ENCODE data around the gene VWA8.

The VWA8 gene

GRCh38 chr13:41694545-41695301 lies 266.2 kb downstream of the VWA8 start:
- peak; percentile 36 to 88 (median 77) for DNase-seq
- Histone ChIP-seq H3K27me3 (replicated peaks in 2 of 5; ENCODE audit: control insufficient read depth in 4 of 5, insufficient read depth in 5 of 5, low read length in 4 of 5) (no peaks in the 10 kb centered on the region), H3K9me3 (ENCODE audit: control extremely low read depth in 1 of 5, control insufficient read depth in 4 of 5, insufficient read depth in 2 of 5, low read depth in 1 of 5, low read length in 4 of 5) (no peaks in the 10 kb centered on the region), H3K27ac (ENCODE audit: insufficient read depth in 1 of 2, low read depth in 1 of 2, low read length in 2 of 2, poor library complexity in 1 of 2, severe bottlenecking in 2 of 2) (no peak overlapping the region), H3K36me3 (ENCODE audit: control insufficient read depth in 4 of 4, insufficient read depth in 4 of 4, low read length in 3 of 4) (peaks cover 7 to 14% (median 10%) of the 10 kb centered on the region in 4 experiments), H3K4me1 (ENCODE audit: control extremely low read depth in 1 of 4, control insufficient read depth in 4 of 4, insufficient read depth in 4 of 4, low read length in 3 of 4) (peaks cover 0 to 8% (median 2%) of the 10 kb centered on the region in 4 experiments), H3K4me3 (ENCODE audit: control insufficient read depth in 1 of 7, extremely low read depth in 1 of 7, insufficient read depth in 4 of 7, low read depth in 2 of 7, low read length in 6 of 7) (peak overlapping the region in 1 of 7 experiments; percentile 12)
- ChIA-PET POLR2A (no interaction called here), CTCF (interaction anchor here (1.1 kb wide), 2 partner anchors 26 kb away, joined by 3 to 5 read pairs; no protein-coding TSS in a partner anchor)
- WGBS (ENCODE audit: insufficient coverage), result 18% methylated on average over 1 of the region's 5 CpGs

GRCh38 chr13:41693434-41693833 lies 267.5 kb downstream of the VWA8 start:
- Histone ChIP-seq H3K4me3 (ENCODE audit: control insufficient read depth in 1 of 7, extremely low read depth in 1 of 7, insufficient read depth in 4 of 7, low read depth in 2 of 7, low read length in 6 of 7) (no peak overlapping the region), H3K4me1 (ENCODE audit: control extremely low read depth in 1 of 4, control insufficient read depth in 4 of 4, insufficient read depth in 4 of 4, low read length in 3 of 4) (peaks cover 0 to 8% (median 2%) of the 10 kb centered on the region in 4 experiments), H3K27ac (ENCODE audit: insufficient read depth in 1 of 2, low read depth in 1 of 2, low read length in 2 of 2, poor library complexity in 1 of 2, severe bottlenecking in 2 of 2) (no peak overlapping the region), H3K9me3 (ENCODE audit: control extremely low read depth in 1 of 5, control insufficient read depth in 4 of 5, insufficient read depth in 2 of 5, low read depth in 1 of 5, low read length in 4 of 5) (no peaks in the 10 kb centered on the region), H3K36me3 (ENCODE audit: control insufficient read depth in 4 of 4, insufficient read depth in 4 of 4, low read length in 3 of 4) (peaks cover 7 to 14% (median 9%) of the 10 kb centered on the region in 4 experiments), H3K27me3 (replicated peaks in 2 of 5; ENCODE audit: control insufficient read depth in 4 of 5, insufficient read depth in 5 of 5, low read length in 4 of 5) (no peaks in the 10 kb centered on the region)
- WGBS (ENCODE audit: insufficient coverage), result no CpG with 5 or more reads among the region's 1 CpG
- CTCF ChIA-PET, result interaction anchor here (1.1 kb wide), 1 partner anchor 25 kb away, joined by 5 read pairs; no protein-coding TSS in a partner anchor
- no peak for DNase-seq
- POLR2A ChIA-PET, result interaction anchor here (0.8 kb wide), 1 partner anchor 95 kb away, joined by 4 read pairs; no protein-coding TSS in a partner anchor

GRCh38 chr13:41691274-41691673 lies 269.6 kb downstream of the VWA8 start:
- Histone ChIP-seq H3K4me1 (ENCODE audit: control extremely low read depth in 1 of 4, control insufficient read depth in 4 of 4, insufficient read depth in 4 of 4, low read length in 3 of 4) (peaks cover 0 to 8% (median 2%) of the 10 kb centered on the region in 4 experiments), H3K4me3 (ENCODE audit: control insufficient read depth in 1 of 7, extremely low read depth in 1 of 7, insufficient read depth in 4 of 7, low read depth in 2 of 7, low read length in 6 of 7) (no peak overlapping the region), H3K36me3 (ENCODE audit: control insufficient read depth in 4 of 4, insufficient read depth in 4 of 4, low read length in 3 of 4) (peaks cover 2 to 11% (median 9%) of the 10 kb centered on the region in 4 experiments), H3K27ac (ENCODE audit: insufficient read depth in 1 of 2, low read depth in 1 of 2, low read length in 2 of 2, poor library complexity in 1 of 2, severe bottlenecking in 2 of 2) (no peak overlapping the region), H3K27me3 (replicated peaks in 2 of 5; ENCODE audit: control insufficient read depth in 4 of 5, insufficient read depth in 5 of 5, low read length in 4 of 5) (no peaks in the 10 kb centered on the region), H3K9me3 (ENCODE audit: control extremely low read depth in 1 of 5, control insufficient read depth in 4 of 5, insufficient read depth in 2 of 5, low read depth in 1 of 5, low read length in 4 of 5) (no peaks in the 10 kb centered on the region)
- POLR2A ChIA-PET, result no interaction called here
- CTCF ChIA-PET, result interaction anchor here (0.5 to 1.0 kb wide), 2 partner anchors 20 to 437 kb away, joined by 3 read pairs; no protein-coding TSS in a partner anchor
- WGBS (ENCODE audit: insufficient coverage), result no CpG with 5 or more reads among the region's 1 CpG
- DNase-seq, result no peak

- no CpG with 5 or more reads among the region's 3 CpGs for WGBS (ENCODE audit: insufficient coverage)
- POLR2A ChIA-PET, result no interaction called here
Observed at GRCh38 chr13:41682766-41683165, 278.1 kb downstream of the VWA8 start.

GRCh38 chr13:41682001-41682400 lies 278.9 kb downstream of the VWA8 start:
- Histone ChIP-seq H3K36me3 (ENCODE audit: control insufficient read depth in 4 of 4, insufficient read depth in 4 of 4, low read length in 3 of 4) (peaks cover 5 to 24% (median 13%) of the 10 kb centered on the region in 4 experiments), H3K4me3 (ENCODE audit: control insufficient read depth in 1 of 7, extremely low read depth in 1 of 7, insufficient read depth in 4 of 7, low read depth in 2 of 7, low read length in 6 of 7) (no peak overlapping the region), H3K27me3 (replicated peaks in 2 of 5; ENCODE audit: control insufficient read depth in 4 of 5, insufficient read depth in 5 of 5, low read length in 4 of 5) (no peaks in the 10 kb centered on the region), H3K27ac (ENCODE audit: insufficient read depth in 1 of 2, low read depth in 1 of 2, low read length in 2 of 2, poor library complexity in 1 of 2, severe bottlenecking in 2 of 2) (no peak overlapping the region), H3K9me3 (ENCODE audit: control extremely low read depth in 1 of 5, control insufficient read depth in 4 of 5, insufficient read depth in 2 of 5, low read depth in 1 of 5, low read length in 4 of 5) (no peaks in the 10 kb centered on the region), H3K4me1 (ENCODE audit: control extremely low read depth in 1 of 4, control insufficient read depth in 4 of 4, insufficient read depth in 4 of 4, low read length in 3 of 4) (no peaks in the 10 kb centered on the region)
- no peak for DNase-seq
- CTCF ChIA-PET, result no interaction called here
- no CpG with 5 or more reads among the region's 2 CpGs for WGBS (ENCODE audit: insufficient coverage)
- POLR2A ChIA-PET, result no interaction called here

More at GRCh38 chr13:41682766-41683165, 278.1 kb downstream of the VWA8 start:
- no peak overlapping the region for H3K27ac ChIP-seq (ENCODE audit: insufficient read depth in 1 of 2, low read depth in 1 of 2, low read length in 2 of 2, poor library complexity in 1 of 2, severe bottlenecking in 2 of 2)
- DNase-seq, result no peak
- no peaks in the 10 kb centered on the region for H3K27me3 ChIP-seq (replicated peaks in 2 of 5; ENCODE audit: control insufficient read depth in 4 of 5, insufficient read depth in 5 of 5, low read length in 4 of 5)
- CTCF ChIA-PET, result no interaction called here
- no peaks in the 10 kb centered on the region for H3K4me1 ChIP-seq (ENCODE audit: control extremely low read depth in 1 of 4, control insufficient read depth in 4 of 4, insufficient read depth in 4 of 4, low read length in 3 of 4)
- peaks cover 5 to 24% (median 13%) of the 10 kb centered on the region in 4 experiments for H3K36me3 ChIP-seq (ENCODE audit: control insufficient read depth in 4 of 4, insufficient read depth in 4 of 4, low read length in 3 of 4)
- H3K9me3 ChIP-seq (ENCODE audit: control extremely low read depth in 1 of 5, control insufficient read depth in 4 of 5, insufficient read depth in 2 of 5, low read depth in 1 of 5, low read length in 4 of 5), result no peaks in the 10 kb centered on the region
- H3K4me3 ChIP-seq (ENCODE audit: control insufficient read depth in 1 of 7, extremely low read depth in 1 of 7, insufficient read depth in 4 of 7, low read depth in 2 of 7, low read length in 6 of 7), result no peak overlapping the region

- POLR2A ChIA-PET, result no interaction called here
- H3K27ac ChIP-seq (ENCODE audit: insufficient read depth in 1 of 2, low read depth in 1 of 2, low read length in 2 of 2, poor library complexity in 1 of 2, severe bottlenecking in 2 of 2), result no peak overlapping the region
- H3K4me1 ChIP-seq (ENCODE audit: control extremely low read depth in 1 of 4, control insufficient read depth in 4 of 4, insufficient read depth in 4 of 4, low read length in 3 of 4), result no peaks in the 10 kb centered on the region
- H3K9me3 ChIP-seq (ENCODE audit: control extremely low read depth in 1 of 5, control insufficient read depth in 4 of 5, insufficient read depth in 2 of 5, low read depth in 1 of 5, low read length in 4 of 5), result no peaks in the 10 kb centered on the region
- no peak for DNase-seq
- H3K27me3 ChIP-seq (replicated peaks in 2 of 5; ENCODE audit: control insufficient read depth in 4 of 5, insufficient read depth in 5 of 5, low read length in 4 of 5), result no peaks in the 10 kb centered on the region
- peaks cover 5 to 24% (median 13%) of the 10 kb centered on the region in 4 experiments for H3K36me3 ChIP-seq (ENCODE audit: control insufficient read depth in 4 of 4, insufficient read depth in 4 of 4, low read length in 3 of 4)
- no peak overlapping the region for H3K4me3 ChIP-seq (ENCODE audit: control insufficient read depth in 1 of 7, extremely low read depth in 1 of 7, insufficient read depth in 4 of 7, low read depth in 2 of 7, low read length in 6 of 7)
- WGBS (ENCODE audit: insufficient coverage), result no CpG with 5 or more reads among the region's 3 CpGs
- CTCF ChIA-PET, result no interaction called here
Observed at GRCh38 chr13:41681587-41681986, 279.3 kb downstream of the VWA8 start.

GRCh38 chr13:41680900-41681299 lies 280.0 kb downstream of the VWA8 start:
- peaks cover 5 to 24% (median 13%) of the 10 kb centered on the region in 4 experiments for H3K36me3 ChIP-seq (ENCODE audit: control insufficient read depth in 4 of 4, insufficient read depth in 4 of 4, low read length in 3 of 4)
- no peaks in the 10 kb centered on the region for H3K9me3 ChIP-seq (ENCODE audit: control extremely low read depth in 1 of 5, control insufficient read depth in 4 of 5, insufficient read depth in 2 of 5, low read depth in 1 of 5, low read length in 4 of 5)
- H3K27me3 ChIP-seq (replicated peaks in 2 of 5; ENCODE audit: control insufficient read depth in 4 of 5, insufficient read depth in 5 of 5, low read length in 4 of 5), result no peaks in the 10 kb centered on the region
- H3K4me3 ChIP-seq (ENCODE audit: control insufficient read depth in 1 of 7, extremely low read depth in 1 of 7, insufficient read depth in 4 of 7, low read depth in 2 of 7, low read length in 6 of 7), result no peak overlapping the region
- no peaks in the 10 kb centered on the region for H3K4me1 ChIP-seq (ENCODE audit: control extremely low read depth in 1 of 4, control insufficient read depth in 4 of 4, insufficient read depth in 4 of 4, low read length in 3 of 4)
- H3K27ac ChIP-seq (ENCODE audit: insufficient read depth in 1 of 2, low read depth in 1 of 2, low read length in 2 of 2, poor library complexity in 1 of 2, severe bottlenecking in 2 of 2), result no peak overlapping the region
- POLR2A ChIA-PET, result no interaction called here
- 100% methylated on average over 2 of the region's 2 CpGs for WGBS (ENCODE audit: insufficient coverage)
- DNase-seq, result no peak
- CTCF ChIA-PET, result no interaction called here

All from common myeloid progenitor, CD34-positive (primary cell).